Mesenchymal stem cell (in vitro differentiated cells and primary cell): Measurements from ENCODE around the gene H3-3A.

ENCODE experiments used
- DNase-seq: peaks from one replicate; pipeline ENCODE4 v3.0.0-alpha.2; 2013
- H2AFZ ChIP-seq: one replicate; pipeline ENCODE4 v1.6.1; 2013; ENCODE audit warnings: low read depth, mild to moderate bottlenecking, control low read depth, inconsistent platforms, low read length, moderate library complexity
- H2AK5ac ChIP-seq: 2 replicates; pipeline ENCODE4 v1.6.1; 2013; ENCODE audit warnings: low read length, moderate library complexity, mild to moderate bottlenecking, inconsistent platforms; ENCODE audit not compliant: severe bottlenecking
- H2BK120ac ChIP-seq: one replicate; pipeline ENCODE4 v1.6.1; 2013; ENCODE audit warnings: low read depth, mild to moderate bottlenecking, inconsistent platforms, low read length, moderate library complexity
- H2BK12ac ChIP-seq, 2 experiments: one replicate each; pipeline ENCODE4 v1.6.1; 2013; ENCODE audit warnings: inconsistent platforms in 2 of 2, low read length in 2 of 2, mild to moderate bottlenecking in 2 of 2, moderate library complexity in 2 of 2, control low read depth in 1 of 2
- H2BK15ac ChIP-seq: one replicate; pipeline ENCODE4 v1.6.1; 2013; ENCODE audit warnings: mild to moderate bottlenecking, low read depth, inconsistent platforms; ENCODE audit not compliant: poor library complexity, severe bottlenecking
- H2BK5ac ChIP-seq: 2 replicates; pipeline ENCODE4 v1.6.1; 2013; ENCODE audit warnings: low read depth, mild to moderate bottlenecking, low read length, control low read depth, inconsistent platforms; ENCODE audit not compliant: poor library complexity, severe bottlenecking
- H3K14ac ChIP-seq, 2 experiments: one replicate each; pipeline ENCODE4 v1.6.1; 2013; ENCODE audit warnings: inconsistent platforms in 2 of 2, low read length in 2 of 2, control low read depth in 1 of 2, mild to moderate bottlenecking in 1 of 2, moderate library complexity in 1 of 2
- H3K18ac ChIP-seq, 2 experiments: one replicate each; pipeline ENCODE4 v1.6.1; 2013; ENCODE audit warnings: inconsistent platforms in 2 of 2, low read length in 2 of 2, control low read depth in 1 of 2, low read depth in 1 of 2, mild to moderate bottlenecking in 1 of 2
- H3K23ac ChIP-seq, 2 experiments: one replicate each; pipeline ENCODE4 v1.6.1; 2013; ENCODE audit warnings: inconsistent platforms in 2 of 2, low read length in 2 of 2, mild to moderate bottlenecking in 2 of 2, moderate library complexity in 2 of 2, control low read depth in 1 of 2
- H3K27ac ChIP-seq: 2 replicates; pipeline ENCODE4 v1.5.1; 2013; ENCODE audit warnings: mild to moderate bottlenecking, moderate library complexity, low read length, control low read depth, inconsistent platforms; ENCODE audit not compliant: poor library complexity, severe bottlenecking
- H3K27me3 ChIP-seq, 2 experiments: 2 replicates each; pipeline versions ENCODE4 v1.6.1 to v1.7.0; 2013; ENCODE audit warnings: low read length in 2 of 2, mild to moderate bottlenecking in 2 of 2, moderate library complexity in 2 of 2, control low read depth in 1 of 2, inconsistent platforms in 1 of 2; ENCODE audit not compliant: control insufficient read depth in 1 of 2, insufficient read depth in 1 of 2
- H3K36me3 ChIP-seq, 2 experiments: 2 replicates each; pipeline versions ENCODE4 v1.6.1 to v1.7.0; 2013; ENCODE audit warnings: low read length in 2 of 2, control low read depth in 1 of 2, inconsistent platforms in 1 of 2, low read depth in 1 of 2, mild to moderate bottlenecking in 1 of 2; ENCODE audit not compliant: insufficient read depth in 2 of 2, control insufficient read depth in 1 of 2
- H3K4ac ChIP-seq, 2 experiments: one replicate each; pipeline ENCODE4 v1.6.1; 2013; ENCODE audit warnings: inconsistent platforms in 2 of 2, low read length in 2 of 2, mild to moderate bottlenecking in 2 of 2, moderate library complexity in 2 of 2, control low read depth in 1 of 2, low read depth in 1 of 2
- H3K4me1 ChIP-seq: 2 replicates; pipeline ENCODE4 v1.6.1; 2013; ENCODE audit warnings: low read depth, low read length, control low read depth; ENCODE audit not compliant: control insufficient read depth, insufficient read depth
- H3K4me2 ChIP-seq: 2 replicates; pipeline ENCODE4 v1.6.1; 2013; ENCODE audit warnings: low read length, mild to moderate bottlenecking, inconsistent platforms; ENCODE audit not compliant: poor library complexity, severe bottlenecking
- H3K4me3 ChIP-seq, 2 experiments: 2 replicates each; pipeline versions ENCODE4 v1.5.1 to v1.7.0; 2013; ENCODE audit warnings: low read length in 2 of 2, mild to moderate bottlenecking in 2 of 2, control low read depth in 1 of 2, low read depth in 1 of 2; ENCODE audit not compliant: insufficient read depth in 1 of 2
- H3K79me1 ChIP-seq: replicated peaks from 2 replicates; pipeline ENCODE4 v1.6.1; 2013; ENCODE audit warnings: mild to moderate bottlenecking, control low read depth, low read length, inconsistent platforms; ENCODE audit not compliant: poor library complexity, severe bottlenecking
- H3K9ac ChIP-seq: 2 replicates; pipeline ENCODE4 v1.7.0; 2013; ENCODE audit warnings: mild to moderate bottlenecking, low read length, moderate library complexity
- H3K9me3 ChIP-seq: 2 replicates; pipeline ENCODE4 v1.7.0; 2013; ENCODE audit warnings: mild to moderate bottlenecking, low read length; ENCODE audit not compliant: control insufficient read depth
- H4K8ac ChIP-seq: one replicate; pipeline ENCODE4 v1.6.1; 2013; ENCODE audit warnings: inconsistent platforms, mild to moderate bottlenecking, low read length, moderate library complexity
- H4K91ac ChIP-seq: one replicate; pipeline ENCODE4 v1.6.1; 2013; ENCODE audit warnings: mild to moderate bottlenecking, low read length, inconsistent platforms
- WGBS: methylation state at CpG from one replicate; pipeline ENCODE4 v1.1.7; 2013; ENCODE audit warnings: mixed read lengths; 5-methylcytosine and 5-hydroxymethylcytosine counted together

The H3-3A gene

GRCh38 chr1:226066415-226067078 is 4.0 kb downstream of the H3-3A start:
- H2AK5ac ChIP-seq: no peak overlapping the region
- no peak overlapping the region for H4K91ac ChIP-seq
- no peak overlapping the region for H3K18ac ChIP-seq
- peak overlapping the region; percentile 99 for H3K9ac ChIP-seq
- H2BK120ac ChIP-seq: no peak overlapping the region
- no peak overlapping the region for H3K4me2 ChIP-seq
- peaks cover 12 to 53% of the 10 kb centered on the region in 2 experiments for H3K36me3 ChIP-seq
- no peak overlapping the region for H2BK5ac ChIP-seq
- no peak overlapping the region for H3K4me3 ChIP-seq
- no peaks in the 10 kb centered on the region for H3K4me1 ChIP-seq
- H3K4ac ChIP-seq: no peak overlapping the region
- H3K79me1 ChIP-seq: peaks cover 1% of the 10 kb centered on the region
- no peak overlapping the region for H2AFZ ChIP-seq
- no peaks in the 10 kb centered on the region for H3K27me3 ChIP-seq
- H2BK12ac ChIP-seq: no peak overlapping the region
- H4K8ac ChIP-seq: no peak overlapping the region
- H2BK15ac ChIP-seq: no peak overlapping the region
- no peaks in the 10 kb centered on the region for H3K9me3 ChIP-seq
- DNase-seq: no peak
- H3K14ac ChIP-seq: no peak overlapping the region
- H3K23ac ChIP-seq: no peak overlapping the region
- no peak overlapping the region for H3K27ac ChIP-seq
- 72% methylated on average over 2 of the region's 4 CpGs for WGBS

- no peak overlapping the region for H3K14ac ChIP-seq
- no peak overlapping the region for H2BK120ac ChIP-seq
- no peak overlapping the region for H3K4ac ChIP-seq
- H3K23ac ChIP-seq: no peak overlapping the region
- peaks cover 2% of the 10 kb centered on the region for H3K79me1 ChIP-seq
- H3K4me1 ChIP-seq: no peaks in the 10 kb centered on the region
- no peak overlapping the region for H4K8ac ChIP-seq
- 98% methylated on average over 12 of the region's 13 CpGs for WGBS
- H2AFZ ChIP-seq: no peak overlapping the region
- no peaks in the 10 kb centered on the region for H3K27me3 ChIP-seq
- no peak overlapping the region for H3K4me3 ChIP-seq
- H2BK15ac ChIP-seq: no peak overlapping the region
- H3K36me3 ChIP-seq: peaks cover 14 to 82% of the 10 kb centered on the region in 2 experiments
- H3K18ac ChIP-seq: no peak overlapping the region
- H2BK5ac ChIP-seq: no peak overlapping the region
- H3K9me3 ChIP-seq: no peaks in the 10 kb centered on the region
- H3K27ac ChIP-seq: no peak overlapping the region
- no peak for DNase-seq
- H3K4me2 ChIP-seq: no peak overlapping the region
- H3K9ac ChIP-seq: peak overlapping the region; percentile 9
- H2AK5ac ChIP-seq: no peak overlapping the region
- H4K91ac ChIP-seq: no peak overlapping the region
- H2BK12ac ChIP-seq: no peak overlapping the region
Measured at GRCh38 chr1:226069811-226070489, 7.4 kb downstream of the H3-3A start.

GRCh38 chr1:226072347-226072746 is 9.8 kb downstream of the H3-3A start:
- H2BK12ac ChIP-seq: no peak overlapping the region
- no peaks in the 10 kb centered on the region for H3K4me1 ChIP-seq
- H3K4me3 ChIP-seq: no peak overlapping the region
- H2BK15ac ChIP-seq: no peak overlapping the region
- 90% methylated on average over 2 of the region's 4 CpGs for WGBS
- no peak overlapping the region for H3K23ac ChIP-seq
- H3K14ac ChIP-seq: no peak overlapping the region
- H2AFZ ChIP-seq: no peak overlapping the region
- H2BK5ac ChIP-seq: no peak overlapping the region
- no peak overlapping the region for H2AK5ac ChIP-seq
- no peak overlapping the region for H3K4me2 ChIP-seq
- H3K36me3 ChIP-seq: peaks cover 15 to 68% of the 10 kb centered on the region in 2 experiments
- H4K91ac ChIP-seq: no peak overlapping the region
- no peaks in the 10 kb centered on the region for H3K27me3 ChIP-seq
- H4K8ac ChIP-seq: no peak overlapping the region
- no peak overlapping the region for H3K9ac ChIP-seq
- no peak overlapping the region for H3K18ac ChIP-seq
- peaks cover 2% of the 10 kb centered on the region for H3K79me1 ChIP-seq
- H3K4ac ChIP-seq: no peak overlapping the region
- no peak overlapping the region for H2BK120ac ChIP-seq
- no peaks in the 10 kb centered on the region for H3K9me3 ChIP-seq
- no peak for DNase-seq
- no peak overlapping the region for H3K27ac ChIP-seq

- Histone ChIP-seq H3K18ac (no peak overlapping the region), H4K8ac (no peak overlapping the region), H3K4me1 (no peaks in the 10 kb centered on the region), H2AFZ (no peak overlapping the region), H3K4ac (no peak overlapping the region), H2BK15ac (no peak overlapping the region), H3K14ac (no peak overlapping the region), H3K9ac (no peak overlapping the region), H2BK12ac (no peak overlapping the region), H3K4me3 (no peak overlapping the region), H2BK5ac (no peak overlapping the region), H3K36me3 (peaks cover 13 to 59% of the 10 kb centered on the region in 2 experiments), H3K27me3 (no peaks in the 10 kb centered on the region), H2AK5ac (no peak overlapping the region), H3K27ac (no peak overlapping the region), H3K9me3 (no peaks in the 10 kb centered on the region), H3K23ac (no peak overlapping the region), H4K91ac (no peak overlapping the region), H3K4me2 (no peak overlapping the region), H2BK120ac (no peak overlapping the region), H3K79me1 (peaks cover 2% of the 10 kb centered on the region)
- DNase-seq: no peak
- 75% methylated on average over 4 of the region's 6 CpGs for WGBS
Measured at GRCh38 chr1:226073184-226073950, 10.9 kb downstream of the H3-3A start.
